ENCODE data around the gene C1QTNF8.

GRCh38 chr16:1097156-1097555 lies 1.1 kb upstream of the C1QTNF8 start:
- TF ChIP-seq CTCF (IDR thresholded peaks at IDR 0.05; ENCODE audit: low read depth, low read length) (no peak), EZH2phosphoT487 (IDR thresholded peaks at IDR 0.05; ENCODE audit: low read depth) (no peak)

Measured in OCI-LY3 (cell line).